Raji (cell line): ENCODE data around the gene KCNJ16.

ENCODE experiments used
- POLR2A ChIP-seq: IDR thresholded peaks from 2 replicates; pipeline ENCODE4 v1.6.1; 2011; ENCODE audit warnings: low read depth, low read length, control low read depth; ENCODE audit not compliant: insufficient read depth

The KCNJ16 gene

GRCh38 chr17:70074956-70075355 is at the start of gene KCNJ16:
Gene KCNJ16 (plus strand): TSS chr17:70075225. CDS start chr17:70132088, 56,863 bp downstream.
- TF ChIP-seq POLR2A = no peak

DNA sequence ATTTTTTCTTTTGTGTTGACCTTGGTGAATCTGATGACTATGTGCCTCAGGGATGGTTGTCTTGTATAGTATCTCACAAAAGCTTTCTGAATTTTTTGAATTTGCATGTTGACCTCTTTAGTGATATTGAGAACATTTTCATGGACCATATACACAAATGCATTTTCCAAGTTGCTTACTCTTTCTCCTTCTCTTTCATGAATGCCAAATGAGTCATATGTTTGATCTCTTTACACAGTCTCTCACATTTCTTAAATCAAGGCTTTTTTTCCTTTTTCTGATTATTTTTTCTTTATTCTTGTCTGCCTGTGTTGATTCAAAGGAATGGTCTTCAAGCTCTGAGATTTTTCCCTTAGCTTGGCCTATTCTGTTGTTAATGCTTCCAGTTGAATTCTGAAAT is 46.6 kb upstream of the KCNJ16 start:
- TF ChIP-seq POLR2A = no peak

DNA sequence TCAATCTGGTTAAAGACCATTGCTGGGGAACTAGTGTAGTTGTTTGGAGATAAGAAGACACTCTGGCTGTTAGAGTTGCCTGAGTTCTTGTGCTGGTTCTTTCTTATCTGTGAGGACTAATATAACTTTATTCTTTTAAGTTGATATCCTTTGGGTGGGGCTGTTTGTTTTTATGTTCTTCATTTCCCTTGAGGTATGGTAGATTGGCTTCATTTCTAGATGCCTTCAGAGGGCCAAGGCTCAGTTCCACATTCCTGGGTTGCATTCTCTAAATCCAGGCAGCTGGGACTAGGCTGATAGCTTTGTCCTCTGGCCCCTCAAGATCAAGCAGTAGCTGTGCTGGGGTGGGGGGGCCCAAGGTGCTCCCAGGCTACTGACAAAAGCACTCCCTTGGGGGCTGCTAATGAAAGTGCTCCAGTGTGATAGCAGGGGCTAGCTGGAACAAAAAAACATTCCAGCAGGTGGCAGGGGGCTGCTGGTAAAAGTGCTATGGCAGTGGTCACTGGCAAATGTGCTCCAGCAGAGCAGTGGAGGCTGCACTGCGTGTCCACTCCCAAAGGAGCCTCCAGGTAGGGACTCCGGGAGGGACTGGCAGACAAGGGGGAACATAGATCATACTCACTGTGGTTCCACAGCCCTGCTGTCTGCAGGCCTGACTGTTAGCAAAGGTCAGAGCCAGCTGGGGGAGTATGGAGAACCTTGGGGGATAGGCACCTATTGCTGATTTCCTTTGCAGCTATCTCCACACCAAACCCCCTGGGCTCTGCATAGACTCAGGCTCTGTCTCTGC is 45.9 kb upstream of the KCNJ16 start:
- no peak for TF ChIP-seq POLR2A

DNA sequence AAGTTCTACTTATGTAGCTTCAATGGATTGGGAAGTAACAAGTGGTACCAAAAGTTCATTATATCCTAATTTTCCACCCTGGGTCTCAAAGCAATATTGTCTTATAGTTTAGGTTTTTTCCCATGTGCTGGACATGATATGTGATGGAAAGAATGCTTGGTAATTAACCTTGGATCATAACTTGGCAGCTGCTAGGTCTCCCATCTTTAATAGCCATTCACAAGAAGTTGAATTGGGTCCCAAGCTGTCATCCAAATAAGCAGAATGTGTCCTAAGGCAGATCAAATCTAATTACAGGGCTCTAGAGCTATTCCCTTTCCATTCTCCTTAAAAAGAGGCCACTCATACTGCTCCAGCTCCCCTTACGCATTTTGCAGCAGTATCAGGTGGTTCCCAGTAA is 44.7 kb upstream of the KCNJ16 start:
- no peak for TF ChIP-seq POLR2A

DNA sequence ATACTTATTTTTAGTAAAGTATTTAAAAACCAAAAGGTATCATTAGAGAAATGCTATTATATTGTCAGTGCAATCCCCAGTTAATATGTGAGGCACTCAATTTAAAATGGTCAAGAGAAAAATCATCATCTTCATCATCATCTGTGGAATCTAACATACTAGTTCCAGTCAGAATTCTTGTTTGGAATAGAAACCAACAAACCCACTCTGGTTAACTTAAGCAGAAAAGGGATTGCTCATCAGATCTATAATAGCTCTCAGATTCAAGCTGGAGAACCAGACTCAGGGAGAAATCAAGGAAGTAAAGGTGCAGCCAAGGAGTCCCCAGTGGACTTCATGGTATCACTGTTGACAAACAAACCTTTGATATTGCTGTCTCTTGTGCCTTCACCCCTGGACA is 43.7 kb upstream of the KCNJ16 start:
- TF ChIP-seq POLR2A = no peak

- TF ChIP-seq POLR2A = no peak
Observed at GRCh38 chr17:70033165-70033564, 41.9 kb upstream of the KCNJ16 start.

DNA sequence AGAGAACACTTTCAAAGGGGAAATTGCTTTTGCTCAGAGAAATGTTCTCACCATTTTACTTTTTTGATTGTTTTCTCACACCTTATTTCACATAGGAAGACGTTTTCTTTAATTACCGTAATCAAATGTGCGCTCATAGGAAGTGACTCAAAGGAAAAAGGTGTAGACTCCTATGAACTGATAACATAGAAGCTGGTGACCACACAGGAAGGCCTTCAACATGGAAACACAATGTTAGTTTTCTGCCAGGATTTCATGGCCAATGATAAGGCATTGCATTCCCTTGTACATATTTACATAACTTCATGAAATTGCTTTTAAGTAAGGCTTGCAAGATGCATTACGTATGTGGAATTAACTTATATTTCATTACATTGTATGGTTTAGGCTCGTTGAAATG is 40.9 kb upstream of the KCNJ16 start:
- no peak for TF ChIP-seq POLR2A

DNA sequence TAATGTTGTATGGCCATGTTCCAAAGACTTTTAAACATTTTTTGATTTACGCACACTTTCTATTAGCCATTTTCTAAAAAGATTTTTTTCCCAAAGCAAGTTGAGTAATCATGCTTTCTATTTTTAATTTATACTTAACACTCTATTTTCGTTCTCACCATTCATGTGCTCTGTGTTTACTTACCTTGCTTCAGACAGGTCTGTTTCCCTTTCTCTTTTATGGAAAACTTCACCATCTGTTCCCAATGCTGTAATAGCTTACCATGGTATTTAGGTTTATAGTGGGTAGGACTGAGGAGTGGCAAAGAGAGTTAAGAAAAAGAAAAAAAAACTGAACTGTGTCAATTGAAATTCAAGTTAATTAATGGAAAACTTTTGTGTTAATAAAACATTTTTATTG is 37.5 kb upstream of the KCNJ16 start:
- no peak for TF ChIP-seq POLR2A

DNA sequence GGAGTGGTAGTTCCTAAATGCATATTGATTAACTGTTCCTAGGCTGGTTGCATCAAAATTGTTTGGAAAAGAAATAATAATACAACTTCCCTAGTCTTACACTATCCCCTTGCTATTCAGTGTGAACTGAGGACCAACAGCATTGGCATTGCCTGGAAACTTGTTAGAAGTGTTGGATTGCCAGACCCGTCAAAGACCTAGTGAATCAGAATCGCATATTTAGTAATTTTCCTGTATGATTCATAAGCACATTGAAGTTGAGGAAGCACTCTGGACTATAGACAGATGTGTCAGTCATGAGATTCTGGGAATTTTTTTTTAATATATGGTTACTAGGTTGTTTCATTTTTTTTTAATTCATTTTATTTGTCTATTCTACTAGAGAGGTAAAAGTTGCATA is 34.7 kb upstream of the KCNJ16 start:
- TF ChIP-seq POLR2A = no peak

GRCh38 chr17:70041061-70041460 is 34.0 kb upstream of the KCNJ16 start:
- TF ChIP-seq POLR2A = no peak

DNA sequence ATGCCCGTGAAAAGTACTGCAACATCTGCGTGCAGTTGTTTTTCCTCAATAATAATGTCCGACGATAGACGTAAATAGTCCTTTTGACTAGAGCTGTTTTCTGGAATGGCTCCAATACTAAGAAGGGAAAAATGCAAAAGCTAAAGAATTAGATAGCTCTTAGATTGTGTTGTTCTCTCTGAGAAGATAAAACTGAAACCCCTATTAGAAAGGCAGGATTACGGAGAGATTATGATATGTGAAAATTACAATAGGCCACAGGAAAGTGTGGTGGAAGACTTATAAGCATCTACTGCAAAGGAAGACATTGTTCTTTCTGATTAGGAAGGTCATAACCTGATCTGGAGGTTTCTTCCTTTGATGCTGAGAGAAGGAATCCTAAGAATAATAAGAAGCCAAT is 33.5 kb upstream of the KCNJ16 start:
- TF ChIP-seq POLR2A = no peak

GRCh38 chr17:70047619-70048419 is 27.2 kb upstream of the KCNJ16 start:
- TF ChIP-seq POLR2A = no peak

DNA sequence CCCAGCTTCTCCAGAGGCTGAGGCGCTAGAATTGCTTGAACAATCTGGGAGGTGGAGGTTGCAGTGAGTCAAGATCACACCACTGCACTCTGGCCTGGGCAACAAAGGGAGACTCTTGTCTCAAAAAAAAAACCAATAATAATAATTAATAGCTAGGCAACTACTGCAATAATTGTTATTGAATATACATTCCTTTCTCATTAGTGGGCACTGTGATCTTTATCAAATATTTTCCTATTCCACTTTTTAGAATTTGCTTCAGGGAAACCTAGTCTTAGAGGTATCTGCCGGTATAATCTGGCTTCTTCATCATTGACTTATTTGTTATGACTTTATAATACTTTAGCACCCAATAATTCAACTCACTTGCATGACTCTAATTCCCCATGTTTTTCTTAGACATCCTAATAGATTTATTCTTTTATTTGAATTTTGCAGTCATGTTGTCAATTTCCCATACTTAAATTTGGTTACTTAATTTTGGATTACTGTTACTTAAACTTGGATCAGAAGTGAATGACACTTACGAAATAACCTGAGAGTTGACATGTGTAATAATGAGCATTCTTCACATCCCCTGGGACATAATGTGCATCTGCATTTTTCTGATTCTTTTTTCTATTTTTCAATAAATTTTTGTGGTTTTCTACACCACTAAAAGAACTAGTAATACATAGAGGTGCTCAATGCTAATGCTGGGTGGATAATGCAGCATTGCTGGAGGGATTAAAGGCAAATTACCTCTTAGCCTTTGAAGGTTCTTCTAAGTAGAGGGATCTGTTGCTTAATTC is 25.0 kb upstream of the KCNJ16 start:
- TF ChIP-seq POLR2A = no peak

- TF ChIP-seq POLR2A = no peak
Observed at GRCh38 chr17:70050931-70051330, 24.1 kb upstream of the KCNJ16 start.

- TF ChIP-seq POLR2A = no peak
Observed at GRCh38 chr17:70053241-70054234, 21.5 kb upstream of the KCNJ16 start.

- no peak for TF ChIP-seq POLR2A
Observed at GRCh38 chr17:70055000-70055399, 20.0 kb upstream of the KCNJ16 start.
